LNCaP clone FGC (cell line): ENCODE data around the gene CNTN5.

Source experiments
- DNase-seq: peaks from one replicate; pipeline ENCODE4 v3.0.0-alpha.2; 2011; ENCODE audit warnings: low read depth
- H3K4me3 ChIP-seq: 2 replicates; pipeline ENCODE4 v1.5.1; 2011; ENCODE audit warnings: mild to moderate bottlenecking, low read depth, low read length, control low read depth
- CTCF ChIP-seq: IDR thresholded peaks from 2 replicates; pipeline ENCODE4 v1.5.1; 2012; ENCODE audit warnings: mild to moderate bottlenecking; ENCODE audit not compliant: control insufficient read depth, insufficient read depth; ENCODE audit errors: extremely low read depth

CNTN5 gene

GRCh38 chr11:99988471-99988837 lies 967.7 kb downstream of the CNTN5 start:
- H3K4me3 ChIP-seq = no peak overlapping the region
- no peak for TF ChIP-seq CTCF
- no peak for DNase-seq

GRCh38 chr11:100003985-100004384 lies 983.2 kb downstream of the CNTN5 start:
- no peak for TF ChIP-seq CTCF
- DNase-seq = no peak
- no peak overlapping the region for H3K4me3 ChIP-seq

- no peak overlapping the region for H3K4me3 ChIP-seq
- TF ChIP-seq CTCF = no peak
- DNase-seq = no peak
Measured at GRCh38 chr11:100004541-100004940, 983.8 kb downstream of the CNTN5 start.

GRCh38 chr11:100008417-100008816 lies 987.7 kb downstream of the CNTN5 start:
- no peak for DNase-seq
- no peak for TF ChIP-seq CTCF
- no peak overlapping the region for H3K4me3 ChIP-seq

- H3K4me3 ChIP-seq = no peak overlapping the region
- TF ChIP-seq CTCF = no peak
- no peak for DNase-seq
Measured at GRCh38 chr11:100009728-100010127, 989.0 kb downstream of the CNTN5 start.

- DNase-seq = no peak
- no peak; the same call in 1 of the 2 replicates for TF ChIP-seq CTCF
Measured at GRCh38 chr11:100010393-100010792, 989.6 kb downstream of the CNTN5 start.

GRCh38 chr11:100011697-100012096 lies 990.9 kb downstream of the CNTN5 start:
- no peak overlapping the region for H3K4me3 ChIP-seq
- no peak for TF ChIP-seq CTCF
- DNase-seq = no peak

More at GRCh38 chr11:100010393-100010792, 989.6 kb downstream of the CNTN5 start:
- no peak overlapping the region for H3K4me3 ChIP-seq
